OCI-LY3 (cell line): ENCODE measurements around the gene TMA16.

ENCODE experiments used
- CTCF ChIP-seq: fragments of 200-600, 300-600 bp; sonication (generic); IDR thresholded peaks from 2 replicates; pipeline ENCODE4 v1.5.1; 2014; ENCODE audit warnings: antibody characterized with exemption, low read length, low read depth
- EZH2phosphoT487 ChIP-seq: fragments of 200-600 bp; shearing (Covaris generic); IDR thresholded peaks from 2 replicates; pipeline ENCODE4 v1.6.1; 2018; ENCODE audit warnings: antibody characterized with exemption, mixed run types, low read depth

- TF ChIP-seq CTCF (no peak), EZH2phosphoT487 (no peak)
Observed at GRCh38 chr4:163534056-163534455, 39.6 kb downstream of the TMA16 start.
